Stimulated activated CD8-positive, alpha-beta memory T cell treated with anti-CD3 and anti-CD28 coated beads, Interleukin-12 subunit alpha, Interleukin-12 subunit beta, amount 100 ng/mL, for 4 hours (primary cell): Measurements from ENCODE around the gene MRPS10.
"Not testable (repeated sequence)": the region's sequence is repeated elsewhere in the genome, so short reads cannot be mapped to it uniquely, and the experiment has no call there.

Experiments
- DNase-seq: peaks from one replicate; pipeline ENCODE4 v3.0.0-alpha.2; 2020; ENCODE audit warnings: low read depth

Gene MRPS10

DNA sequence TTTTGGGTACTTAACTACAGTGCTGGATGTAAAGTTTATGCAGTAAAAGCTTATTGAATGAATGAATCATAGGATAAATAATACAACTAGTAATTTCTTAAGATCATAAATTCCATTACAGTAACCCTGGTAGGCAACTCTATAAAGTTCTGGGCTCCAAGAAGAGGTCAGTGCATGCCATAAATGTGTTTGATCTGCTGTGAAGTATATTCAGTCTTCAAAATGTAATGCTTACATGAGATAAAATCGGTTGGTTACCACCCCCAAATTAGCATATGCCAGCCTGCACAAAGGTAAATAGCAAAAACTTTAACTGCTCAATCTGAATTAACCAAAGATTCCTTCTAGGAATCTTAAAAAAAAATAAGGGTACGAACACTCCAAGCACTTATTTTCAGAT, 10.1 kb downstream of the MRPS10 start:
- not testable (repeated sequence) for DNase-seq

GRCh38 chr6:42204768-42205282, 12.8 kb downstream of the MRPS10 start:
- DNase-seq = no peak

DNA sequence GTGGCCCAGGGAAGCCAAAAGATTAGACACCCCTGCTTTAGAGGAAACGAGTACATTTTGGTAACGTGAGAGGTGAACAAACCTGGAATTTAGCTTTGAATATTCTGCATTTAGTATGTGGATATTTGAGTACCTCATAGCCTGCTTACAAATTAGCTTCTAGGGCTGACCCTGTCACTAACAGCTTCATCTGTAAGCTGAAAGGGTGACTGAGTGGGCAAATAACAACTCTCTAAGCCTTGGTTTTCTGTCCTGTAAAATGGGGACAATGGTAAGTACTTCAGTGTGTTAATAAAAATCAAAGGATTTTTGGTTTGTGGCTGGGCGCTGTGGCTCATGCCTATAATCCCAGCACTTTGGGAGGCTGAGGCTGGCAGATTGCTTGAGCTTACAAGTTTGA, 14.5 kb downstream of the MRPS10 start:
- no peak for DNase-seq

DNA sequence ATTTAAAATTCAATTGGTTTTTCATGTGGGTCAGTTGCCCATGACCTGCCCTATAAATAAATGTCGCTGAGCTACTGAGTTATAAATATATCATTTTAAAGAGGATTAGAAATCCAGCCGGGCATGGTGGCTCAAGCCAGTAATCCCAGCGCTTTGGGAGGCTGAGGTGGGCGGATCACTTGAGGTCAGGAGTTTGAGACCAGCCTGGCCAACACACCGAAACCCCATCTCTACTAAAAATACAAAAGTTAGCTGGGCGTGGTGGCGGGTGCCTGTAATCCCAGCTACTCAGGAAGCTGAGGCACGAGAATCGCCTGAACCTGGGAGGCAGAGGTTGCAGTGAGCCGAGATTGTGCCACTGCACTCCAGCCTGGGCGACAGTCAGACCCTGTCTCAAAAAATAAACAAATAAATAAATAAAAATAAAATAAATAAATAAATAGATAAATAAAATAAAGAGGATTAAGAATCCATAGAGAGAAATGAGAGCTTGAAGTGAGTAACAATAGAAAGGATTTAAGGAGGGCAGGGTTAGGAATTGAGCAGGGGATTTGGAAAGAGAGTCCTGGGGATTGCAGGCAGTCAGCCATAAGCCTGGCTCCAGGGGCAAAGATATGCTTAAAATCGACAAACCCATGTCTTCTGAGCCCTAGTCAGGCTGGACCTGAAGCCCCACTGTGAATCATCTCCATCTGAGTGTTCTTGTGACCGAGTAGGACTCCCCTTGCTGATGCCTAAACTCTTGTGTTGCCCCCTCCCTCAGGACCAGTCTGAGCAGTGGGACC, 15.3 kb downstream of the MRPS10 start:
- not testable (repeated sequence) for DNase-seq

GRCh38 chr6:42201382-42201781, 16.3 kb downstream of the MRPS10 start:
- DNase-seq = no peak

GRCh38 chr6:42200035-42200434, 17.6 kb downstream of the MRPS10 start:
- DNase-seq = no peak

- no peak for DNase-seq
Measured at GRCh38 chr6:42199106-42199981, 18.3 kb downstream of the MRPS10 start.

DNA sequence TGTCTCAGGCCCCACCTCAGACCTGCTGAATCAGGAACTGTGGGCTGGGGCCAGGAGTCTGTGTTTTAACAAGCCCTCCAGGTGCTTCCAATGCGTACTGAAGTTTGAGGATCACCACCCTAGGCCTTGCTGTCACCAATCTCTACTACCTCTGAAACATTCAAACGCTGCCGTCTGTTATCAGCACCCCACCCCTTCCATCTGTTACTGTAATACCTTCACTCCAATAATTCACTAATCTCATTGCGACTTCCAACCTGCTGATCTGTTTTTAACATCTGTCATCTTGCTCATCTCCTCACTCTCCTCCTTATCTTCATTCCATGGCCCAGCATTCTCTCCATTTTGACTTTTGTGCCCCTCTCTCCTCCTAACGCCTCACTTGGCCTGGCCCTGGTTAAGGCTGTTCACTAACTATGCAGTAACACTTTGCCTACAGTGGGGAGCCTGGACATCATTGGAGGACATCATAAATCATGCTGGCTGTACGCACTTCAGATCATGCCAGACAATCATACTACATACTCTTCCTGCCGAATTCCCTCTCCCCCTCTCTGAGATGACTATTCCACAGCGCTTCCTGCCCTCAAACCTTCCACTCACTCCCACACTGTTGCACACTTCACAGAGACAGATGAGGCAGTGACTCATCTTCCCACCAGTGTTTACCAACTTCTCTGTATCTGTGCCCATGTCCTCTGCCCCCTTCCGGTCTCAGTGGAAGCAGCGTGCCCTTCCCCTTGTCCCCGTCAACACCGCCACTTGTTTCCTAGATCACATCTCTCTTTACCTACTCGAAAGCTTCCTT, 19.9 kb downstream of the MRPS10 start:
- no peak for DNase-seq

DNA sequence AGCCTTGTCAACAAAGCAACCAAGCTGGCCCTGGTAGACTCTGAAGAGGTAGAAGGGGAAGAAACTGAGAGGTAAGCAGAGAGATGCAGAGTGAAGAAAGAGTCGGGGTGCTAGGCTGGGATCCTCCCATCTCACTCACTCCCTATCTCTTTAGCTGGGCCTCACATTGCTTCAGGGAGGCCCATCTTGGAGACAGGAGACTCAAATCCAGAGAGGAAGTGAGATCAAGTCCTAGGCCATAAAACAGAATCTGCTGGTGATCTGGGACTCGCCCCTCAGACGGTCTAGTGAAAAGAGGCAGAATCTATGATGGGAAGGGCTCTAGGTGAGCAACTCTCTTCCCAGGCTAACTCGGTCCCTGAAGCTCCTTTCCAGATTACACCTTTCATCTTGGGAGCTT, 22.2 kb downstream of the MRPS10 start:
- DNase-seq = no peak

GRCh38 chr6:42194056-42194455, 23.6 kb downstream of the MRPS10 start:
- no peak for DNase-seq

DNA sequence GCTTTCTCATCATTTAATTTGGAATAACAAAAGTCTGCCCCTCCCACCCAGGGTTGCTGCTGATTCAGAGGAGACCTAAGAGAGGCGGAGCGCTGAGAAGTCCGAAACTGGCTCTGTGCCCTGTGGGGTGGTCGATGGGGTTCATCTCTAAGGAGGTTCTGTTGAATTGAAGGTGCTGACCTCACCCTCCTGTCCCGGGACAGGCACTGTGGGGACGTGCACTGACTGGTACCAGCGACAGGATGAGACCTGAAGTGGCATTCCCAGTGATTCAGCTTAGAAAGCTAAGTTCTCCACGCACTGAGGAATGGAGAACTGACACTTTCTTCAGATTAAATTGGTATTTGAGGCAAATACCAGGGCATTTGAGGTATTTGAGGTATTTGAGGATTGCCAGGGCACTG, 24.2 kb downstream of the MRPS10 start:
- DNase-seq = no peak

GRCh38 chr6:42192385-42192784, 25.3 kb downstream of the MRPS10 start:
- DNase-seq = not testable (repeated sequence)

DNA sequence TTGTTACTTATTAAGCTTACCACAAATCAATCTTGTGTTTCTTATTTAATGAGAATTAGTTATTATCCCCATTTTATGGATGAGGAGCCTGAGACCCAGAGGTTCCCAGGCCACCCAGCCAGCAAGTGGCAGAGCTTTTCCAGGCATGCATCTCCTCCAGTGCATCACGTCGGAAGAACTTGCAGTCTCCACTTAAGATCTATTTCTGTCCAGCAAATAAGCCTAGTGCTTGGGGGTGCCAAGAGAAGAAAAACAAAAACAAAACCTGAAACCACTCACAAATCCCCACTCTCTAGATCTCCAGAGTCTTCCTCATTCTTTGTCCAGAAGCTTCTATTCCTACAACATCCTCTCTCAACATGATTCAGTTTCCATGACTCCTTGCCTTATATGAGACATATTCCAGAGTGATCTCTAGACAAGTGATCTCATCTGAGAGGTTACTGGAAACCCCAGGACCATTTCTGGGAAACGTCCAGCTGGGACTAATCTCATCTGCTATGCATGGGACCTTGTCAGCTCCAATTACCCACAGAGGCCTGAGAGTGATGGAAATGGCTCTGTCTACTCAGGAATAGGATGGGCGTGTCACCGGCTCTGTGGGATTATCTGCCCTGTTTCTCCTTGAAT, 27.0 kb downstream of the MRPS10 start:
- DNase-seq = no peak

GRCh38 chr6:42188406-42188805, 29.3 kb downstream of the MRPS10 start:
- DNase-seq = no peak

- no peak for DNase-seq
Measured at GRCh38 chr6:42185597-42185996, 32.1 kb downstream of the MRPS10 start.

GRCh38 chr6:42184475-42184874, 33.2 kb downstream of the MRPS10 start:
- DNase-seq = no peak

DNA sequence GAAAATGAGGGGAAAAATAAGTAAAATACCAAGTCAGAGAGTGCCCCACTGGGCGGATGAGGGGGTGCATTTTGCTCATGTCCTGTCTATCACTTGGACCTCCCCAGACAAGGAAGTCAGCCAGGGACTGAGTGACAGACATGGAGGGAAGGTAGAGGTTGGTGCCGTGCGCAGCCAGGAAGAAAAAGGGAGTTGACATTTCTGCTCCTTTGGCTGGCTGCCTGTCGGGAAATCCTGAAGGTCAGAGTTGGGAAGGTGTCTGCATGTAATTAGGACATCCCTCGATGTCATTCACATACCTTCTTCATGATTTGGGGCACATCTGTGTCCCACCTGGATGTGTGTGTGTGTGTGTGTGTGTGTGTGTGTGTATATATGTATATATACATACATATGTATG, 35.6 kb downstream of the MRPS10 start:
- no peak for DNase-seq

DNA sequence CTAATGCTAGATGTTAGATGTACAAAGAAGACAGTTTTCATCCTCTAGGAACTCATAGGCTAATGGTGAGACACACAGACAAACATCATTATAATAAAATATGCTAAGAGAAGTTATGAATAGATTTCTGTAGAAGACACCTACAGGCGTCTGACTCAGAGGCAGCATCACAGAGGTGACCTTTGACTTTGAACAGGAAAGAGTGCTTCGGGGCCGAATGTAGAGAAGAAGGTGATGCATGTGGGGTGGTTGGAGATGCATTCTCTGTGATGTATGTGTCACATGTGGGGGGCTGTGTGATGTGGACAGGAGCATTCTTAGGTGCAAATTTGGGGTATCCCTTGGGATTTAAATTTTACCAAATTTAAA, 37.7 kb downstream of the MRPS10 start:
- no peak for DNase-seq

DNA sequence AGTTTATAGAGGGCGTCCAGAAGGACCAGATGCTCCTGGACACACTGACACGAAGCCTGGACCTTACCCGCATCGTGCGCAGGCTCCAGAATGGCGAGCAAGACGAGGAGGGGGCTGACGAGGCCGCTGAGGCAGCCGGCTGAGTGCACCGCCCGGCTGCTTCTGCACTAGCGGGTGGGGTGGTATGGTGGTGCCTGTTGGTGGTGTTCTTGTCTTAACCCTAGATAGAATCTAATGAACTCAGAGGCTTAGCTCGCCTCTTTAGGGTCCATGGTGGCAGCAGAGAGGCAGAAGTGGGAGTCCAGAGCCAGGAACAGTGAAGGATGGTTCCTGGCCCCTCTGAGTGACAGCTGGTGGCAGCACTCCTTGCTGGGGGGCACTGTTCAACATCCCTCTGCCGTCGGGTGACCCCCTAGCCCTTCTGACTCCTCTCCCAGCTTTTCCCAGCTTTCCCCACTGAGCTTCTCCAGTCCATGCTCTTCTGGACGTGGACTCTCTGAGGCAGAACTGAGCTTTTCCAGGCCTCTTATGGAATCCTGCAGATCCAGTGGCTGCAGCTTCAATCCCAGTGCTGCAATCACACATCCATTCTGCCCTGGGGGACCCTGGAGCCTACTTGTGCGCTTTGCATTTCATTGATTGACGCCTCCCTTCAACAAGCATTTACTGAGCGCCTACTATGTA, 38.3 kb downstream of the MRPS10 start:
- DNase-seq = no peak

DNA sequence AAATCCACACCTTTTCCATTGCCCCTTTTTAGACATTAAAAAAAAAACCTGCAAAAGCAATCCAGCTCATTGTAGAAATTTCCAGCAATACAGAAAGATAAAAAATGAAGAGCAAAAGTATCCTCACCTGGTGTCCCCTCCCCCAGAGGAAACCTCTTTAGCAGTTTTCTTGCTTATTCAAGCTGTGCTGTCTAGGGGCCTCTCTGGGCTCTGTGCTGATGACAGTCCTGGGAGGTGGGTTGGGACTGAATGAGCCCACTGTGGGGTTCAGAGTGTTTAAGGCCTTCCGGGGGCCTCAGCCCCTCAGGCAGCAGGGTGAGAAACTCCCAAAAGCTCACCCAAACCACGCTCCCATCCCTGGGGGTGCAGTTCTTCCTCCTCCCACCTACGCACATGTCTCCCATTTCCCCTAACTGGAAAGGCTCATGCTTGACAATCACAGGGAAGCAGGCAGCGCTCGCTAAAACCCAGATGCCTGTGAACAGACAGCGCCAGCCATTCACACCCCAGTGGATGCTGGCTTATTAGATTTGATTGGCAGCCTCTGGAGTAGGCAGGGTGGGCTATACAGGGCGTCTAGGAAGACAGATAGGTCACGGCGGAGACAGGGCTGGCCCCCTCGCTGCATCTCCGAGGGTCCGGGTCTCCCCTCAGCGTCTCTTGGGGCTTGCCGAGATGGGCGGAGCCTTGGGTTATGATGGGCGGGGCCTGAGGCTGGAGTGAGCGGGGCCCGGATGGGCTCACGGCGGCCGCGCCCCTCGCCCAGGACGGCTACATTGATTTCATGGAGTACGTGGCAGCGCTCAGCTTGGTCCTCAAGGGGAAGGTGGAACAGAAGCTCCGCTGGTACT, 39.9 kb downstream of the MRPS10 start:
- DNase-seq = no peak
